HG03558 (cell line): ENCODE data around the gene ABLIM1.

ENCODE experiments used
- ATAC-seq: cut with Tn5 transposase; IDR thresholded peaks from one replicate; pipeline ENCODE4 v1.9.1; 2021; ENCODE audit warnings: moderate number of reproducible peaks; ENCODE audit not compliant: unreplicated experiment; ENCODE audit errors: extremely low read depth

The ABLIM1 gene

DNA sequence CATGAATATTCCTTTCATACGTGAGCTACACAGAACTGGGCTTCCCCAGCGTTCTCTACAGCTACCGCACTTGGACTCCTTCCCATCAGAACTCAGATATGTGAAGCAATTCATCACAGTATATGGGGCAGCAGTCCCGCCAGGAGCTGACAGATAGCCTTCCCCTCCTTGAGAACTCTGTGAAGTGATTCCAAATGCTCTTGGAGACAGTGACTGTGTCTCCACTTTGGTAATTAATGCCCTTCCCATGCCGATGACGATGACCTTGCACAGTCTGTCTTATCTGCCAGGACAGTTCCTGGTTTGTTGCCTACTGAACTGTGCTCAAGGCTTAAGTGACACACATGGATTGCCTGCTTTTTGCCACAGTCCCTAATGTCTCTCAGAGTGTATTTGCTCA is 178.8 kb downstream of the ABLIM1 start:
- no peak for ATAC-seq

DNA sequence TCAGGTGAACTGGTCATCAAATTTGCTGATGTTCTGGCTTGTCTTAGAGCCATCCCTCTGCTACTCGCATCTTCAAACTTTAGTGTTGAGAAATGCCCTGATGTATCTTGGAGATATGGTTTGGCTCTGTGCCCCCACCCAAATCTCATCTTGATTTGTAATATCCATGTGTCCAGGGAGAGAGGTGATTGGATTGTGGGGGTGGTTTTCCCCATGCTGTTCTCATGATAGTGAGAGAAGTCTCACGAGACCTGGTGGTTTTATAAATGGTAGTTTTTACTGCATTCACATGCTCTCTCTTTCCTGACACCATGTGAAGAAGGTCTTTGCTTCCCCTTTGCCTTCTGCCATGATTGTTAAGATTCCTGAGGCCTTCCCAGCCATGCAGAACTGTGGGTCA is 179.8 kb downstream of the ABLIM1 start:
- no peak for ATAC-seq

DNA sequence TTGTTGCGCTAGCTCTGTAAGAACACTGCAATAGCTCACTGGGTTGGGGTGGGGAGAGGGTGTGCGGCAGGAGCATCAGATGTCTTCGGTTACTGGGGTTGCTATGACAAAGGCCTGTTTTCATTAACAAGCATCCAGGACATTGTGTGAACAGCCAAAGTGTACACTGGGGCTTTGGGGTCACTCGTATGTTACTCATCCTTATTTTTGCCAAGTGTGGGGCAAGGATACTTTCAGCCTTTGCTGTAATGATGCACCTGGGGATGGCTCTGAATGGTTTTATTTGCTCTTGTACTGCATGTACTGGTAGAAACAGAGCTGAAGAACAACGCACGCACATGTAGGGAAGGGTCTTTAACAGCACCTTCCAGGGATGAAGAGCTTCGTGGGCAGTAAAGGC is 180.8 kb downstream of the ABLIM1 start:
- no peak for ATAC-seq

DNA sequence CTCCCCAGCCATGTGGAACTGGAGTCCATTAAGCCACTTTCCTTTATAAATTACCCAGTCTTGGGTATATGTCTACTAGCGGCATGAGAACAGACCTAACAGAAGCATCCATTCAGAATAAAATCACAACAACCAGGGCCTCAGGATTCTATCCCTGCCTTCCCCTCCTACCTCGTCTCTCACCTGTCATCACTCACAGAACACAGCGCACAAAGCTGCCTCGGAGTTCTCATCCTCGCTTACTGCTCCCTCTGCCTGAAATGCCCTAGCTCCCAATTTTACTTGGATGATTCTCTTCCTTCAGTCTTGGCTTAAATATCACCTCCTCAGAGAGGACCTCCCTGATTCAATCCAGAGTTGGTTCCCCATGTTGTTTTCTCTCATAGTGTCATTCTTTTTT is 183.1 kb downstream of the ABLIM1 start:
- ATAC-seq: no peak

DNA sequence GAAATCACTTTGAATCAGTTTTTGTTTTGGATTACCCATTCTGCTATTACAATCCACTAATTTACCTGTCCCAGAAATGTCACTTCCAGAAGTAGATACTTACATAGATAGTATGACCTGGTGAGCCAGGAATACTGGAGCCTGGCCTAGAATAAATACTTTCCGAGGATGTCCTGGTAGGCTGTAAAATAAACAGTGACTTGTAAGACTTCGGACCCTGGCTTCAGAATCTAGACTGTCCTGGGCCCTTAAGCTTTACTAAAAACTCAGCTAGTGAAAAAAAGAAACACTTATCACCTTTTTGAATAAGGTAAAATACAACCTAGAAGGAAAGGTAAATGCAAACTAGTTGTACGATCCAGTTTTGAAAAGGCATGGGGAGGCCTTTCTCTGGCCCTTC is 184.3 kb downstream of the ABLIM1 start:
- no peak for ATAC-seq

DNA sequence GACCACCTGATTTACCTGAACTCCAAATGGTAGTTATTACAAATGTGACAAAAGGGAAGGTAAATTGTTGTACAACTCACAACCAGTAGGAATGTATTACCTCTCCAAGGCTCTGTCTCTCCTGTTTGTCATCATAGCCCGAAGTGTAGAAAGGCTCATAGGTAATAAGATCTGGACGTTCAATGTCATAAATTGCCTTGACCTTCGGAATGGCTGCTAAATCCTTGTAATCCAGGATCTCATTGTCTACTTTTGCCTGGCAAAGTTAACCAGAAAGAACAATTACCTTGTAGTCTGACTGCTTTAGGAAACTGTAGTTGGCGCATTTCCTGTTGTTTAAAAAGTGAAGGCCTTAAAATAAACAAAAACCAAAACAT is 185.2 kb downstream of the ABLIM1 start:
- no peak for ATAC-seq

DNA sequence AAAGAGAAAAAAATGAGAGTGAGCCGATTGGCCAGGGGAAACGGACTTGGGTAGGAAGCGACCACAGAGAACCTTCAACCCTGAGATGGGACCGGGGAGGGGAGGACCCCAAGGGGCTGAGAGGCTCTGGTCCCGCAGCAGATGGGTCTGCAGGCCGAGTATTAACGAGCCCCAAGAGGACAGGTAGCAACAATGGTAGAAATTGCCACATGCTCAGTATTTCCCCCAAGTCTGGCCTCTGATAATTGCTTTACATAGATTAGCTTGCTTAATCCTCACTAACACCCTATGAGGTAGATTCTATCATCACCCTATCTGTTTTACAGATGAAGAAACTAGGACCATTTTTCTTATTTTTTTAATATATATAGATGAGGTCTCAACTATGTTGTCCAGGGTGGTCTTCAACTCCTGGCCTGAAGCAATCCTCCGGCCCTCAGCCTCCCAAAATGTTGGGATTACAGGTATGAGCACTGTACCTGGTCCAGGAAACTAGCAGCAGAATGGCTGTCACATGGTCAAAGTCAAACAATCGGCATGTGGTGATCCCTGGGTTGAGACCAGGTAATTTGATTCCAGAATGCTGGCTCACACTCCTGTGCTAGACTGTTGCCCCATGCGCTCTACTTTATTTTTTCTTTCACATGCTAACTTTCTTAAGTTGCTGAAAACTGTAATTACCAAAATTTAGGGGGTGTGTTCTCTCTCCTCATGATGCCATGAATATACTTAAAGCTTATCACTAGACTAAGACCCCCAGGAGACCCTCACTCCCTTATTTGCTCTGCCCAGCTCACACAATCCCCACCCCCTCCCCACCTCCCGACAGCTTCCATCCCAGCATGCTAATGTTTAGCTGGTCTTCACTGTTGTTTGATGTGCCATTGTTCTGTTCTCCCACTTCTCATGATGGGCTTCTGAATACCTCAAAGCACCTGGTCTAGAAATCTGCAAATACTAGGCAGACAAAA is 185.9 kb downstream of the ABLIM1 start:
- no peak for ATAC-seq

DNA sequence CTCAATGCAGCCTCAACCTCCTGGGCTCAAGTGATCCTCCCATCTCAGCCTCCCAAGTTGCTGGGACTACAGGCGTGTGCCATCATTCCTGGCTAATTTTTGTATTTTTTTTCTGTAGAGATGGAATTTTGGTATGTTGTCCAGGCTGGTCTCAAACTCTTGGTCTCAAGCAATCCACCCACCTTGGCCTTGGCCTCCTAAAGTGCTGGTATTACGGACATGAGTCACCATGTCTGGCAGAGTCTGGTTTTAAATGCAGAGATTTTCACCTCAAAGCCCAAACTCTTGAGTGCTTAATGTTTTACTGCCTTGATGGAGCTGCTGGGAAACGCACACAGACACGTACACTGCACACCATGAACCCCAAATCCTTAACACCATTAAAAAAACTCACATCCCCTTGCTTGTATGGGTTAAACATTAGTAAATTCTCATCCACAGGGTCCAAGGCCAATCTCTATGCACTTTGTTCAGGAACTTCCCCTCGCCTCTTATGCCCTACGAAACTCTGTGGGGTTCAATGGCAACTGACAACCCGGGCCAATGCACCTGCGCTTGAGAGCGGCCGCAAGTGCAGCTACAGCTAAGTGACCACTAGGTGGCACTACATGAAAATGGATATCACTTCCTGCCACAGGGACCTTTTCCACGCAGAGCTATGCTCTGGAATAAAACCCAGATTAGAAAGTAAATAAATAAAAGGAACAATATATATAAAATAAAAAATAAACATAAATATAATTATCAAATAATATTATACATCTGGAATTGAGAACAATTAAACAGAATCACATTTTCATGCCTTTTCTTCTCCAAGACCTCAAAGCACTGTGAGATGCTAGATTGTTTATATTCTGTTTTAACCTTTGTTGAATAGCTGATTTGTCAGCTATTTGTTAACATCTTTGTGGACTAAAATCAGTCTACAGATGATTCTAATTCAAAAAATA is 186.8 kb downstream of the ABLIM1 start:
- peak; percentile 88 for ATAC-seq

DNA sequence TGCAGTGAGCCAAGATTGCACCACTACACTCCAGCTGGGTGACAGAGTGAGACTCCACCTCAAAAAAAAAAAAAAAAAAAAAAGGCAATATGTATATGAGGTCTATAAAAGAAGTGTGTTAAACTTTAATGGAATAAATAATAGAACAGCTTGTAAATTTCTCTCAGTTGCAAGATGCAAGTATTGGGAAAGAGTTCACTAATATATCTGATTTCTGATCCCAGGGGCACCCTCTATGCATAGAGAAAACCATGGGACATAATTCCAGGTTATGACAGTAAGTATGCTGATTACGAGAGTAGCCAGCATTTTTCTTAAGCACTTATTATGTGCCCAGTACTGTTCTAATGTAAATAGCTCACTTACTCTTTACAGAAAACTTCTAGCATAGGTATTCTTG is 187.7 kb downstream of the ABLIM1 start:
- no peak for ATAC-seq

DNA sequence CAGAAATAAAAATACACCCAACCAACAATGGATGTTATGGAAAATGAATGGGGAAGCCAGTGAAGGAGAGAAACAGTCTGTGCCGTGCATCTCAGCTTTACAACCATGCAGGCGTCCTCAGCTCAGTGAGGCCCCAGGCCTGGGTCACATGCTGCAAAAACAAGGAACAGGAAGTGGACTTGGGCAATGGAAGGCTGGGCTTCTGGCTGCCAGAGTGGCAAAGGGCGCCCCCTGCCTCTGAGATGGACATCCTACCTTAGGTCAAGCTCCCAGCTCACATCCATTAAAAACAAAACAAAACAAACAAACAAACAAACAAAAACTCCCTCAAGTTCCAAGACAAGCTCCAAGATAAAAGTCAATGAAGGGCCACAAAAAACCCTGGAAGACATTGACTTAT is 199.1 kb downstream of the ABLIM1 start:
- ATAC-seq: no peak

DNA sequence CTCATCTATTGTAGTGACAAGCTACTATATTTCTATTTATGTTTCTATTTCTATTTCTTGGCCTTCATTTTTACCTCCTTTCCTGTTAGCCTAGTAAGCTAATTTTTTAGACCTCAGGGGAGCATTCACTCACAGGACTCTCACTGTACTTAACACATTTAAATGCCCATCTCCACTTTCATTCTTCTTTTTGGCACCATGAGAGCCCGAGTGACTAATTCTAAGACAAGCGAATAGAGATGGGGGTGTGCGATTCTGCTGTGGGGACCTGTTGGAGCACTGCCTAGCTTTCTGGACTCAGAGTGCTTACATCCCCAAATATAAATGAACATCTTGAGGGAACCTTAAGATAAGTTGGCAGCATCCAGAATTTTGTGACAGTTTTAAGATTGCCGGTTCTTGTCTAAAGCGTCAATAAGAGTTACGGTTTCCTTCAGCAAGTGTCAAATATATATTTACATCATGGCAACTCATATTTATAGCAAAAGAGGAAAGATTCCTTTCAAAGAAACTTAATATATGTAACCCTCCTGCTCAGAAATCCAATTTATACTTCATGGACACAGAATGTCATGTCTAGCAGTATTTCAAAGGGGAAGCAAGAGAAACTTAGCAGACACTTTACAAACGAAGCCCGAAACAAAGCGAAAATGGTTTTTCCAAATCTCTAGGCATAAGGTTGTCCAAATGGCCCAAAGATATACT is 199.7 kb downstream of the ABLIM1 start:
- ATAC-seq: no peak

DNA sequence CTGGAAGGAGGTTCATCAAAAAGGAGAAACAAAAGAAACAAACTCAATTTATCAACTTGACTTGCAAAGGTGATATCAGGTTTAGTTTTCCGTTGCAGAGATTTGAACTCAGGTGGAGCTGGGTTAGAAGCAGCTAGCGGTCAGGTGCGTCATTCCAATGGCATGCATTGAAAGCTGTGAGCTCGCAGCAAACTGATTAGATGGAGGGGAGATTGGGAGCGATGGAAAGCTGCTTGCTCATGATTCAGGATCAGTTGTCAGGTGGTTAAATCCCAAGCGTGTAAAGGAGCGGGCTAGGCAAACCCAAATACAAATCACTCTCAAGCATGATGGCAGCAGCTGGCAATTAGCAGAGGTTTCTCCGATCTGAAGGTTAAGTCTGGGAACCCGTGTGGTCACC is 204.5 kb downstream of the ABLIM1 start:
- no peak for ATAC-seq

DNA sequence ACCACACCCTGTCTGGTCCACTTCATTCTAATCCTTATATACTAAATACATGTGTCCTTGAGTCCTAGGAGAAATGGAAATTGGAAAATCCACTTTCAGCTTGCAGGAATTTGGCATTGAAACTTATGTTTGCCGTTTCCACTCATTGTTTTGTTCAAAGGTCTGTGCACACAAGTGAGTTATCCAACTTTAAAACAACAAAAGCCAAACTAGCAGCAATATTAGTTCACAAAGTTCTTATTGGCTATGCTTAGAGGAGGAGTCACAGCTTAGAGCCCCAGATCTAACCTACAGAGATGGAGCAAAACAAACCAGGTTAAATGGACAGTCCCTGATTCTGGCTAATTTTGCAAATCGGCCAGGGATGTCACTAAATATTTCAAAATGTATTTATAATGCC is 209.2 kb downstream of the ABLIM1 start:
- ATAC-seq: no peak

DNA sequence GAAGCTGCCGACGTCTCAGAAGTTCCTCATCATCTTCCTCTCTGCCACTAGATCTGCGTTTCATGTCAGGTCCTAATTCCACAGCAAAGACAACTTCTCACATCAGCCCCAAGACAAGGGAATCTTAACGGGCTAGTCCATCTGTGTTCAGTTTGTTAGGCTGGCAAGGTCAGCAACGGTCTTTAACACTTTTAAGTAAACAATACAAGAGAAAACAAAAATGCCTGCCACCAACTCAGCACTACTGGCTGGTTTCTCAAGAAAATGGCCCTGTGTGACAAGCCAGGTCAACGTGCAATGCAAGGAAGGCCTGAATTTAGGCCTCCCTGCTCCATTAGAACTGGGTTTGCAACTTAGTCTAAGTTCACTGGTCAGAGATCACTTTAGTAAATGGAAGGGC is 212.7 kb downstream of the ABLIM1 start:
- ATAC-seq: no peak

DNA sequence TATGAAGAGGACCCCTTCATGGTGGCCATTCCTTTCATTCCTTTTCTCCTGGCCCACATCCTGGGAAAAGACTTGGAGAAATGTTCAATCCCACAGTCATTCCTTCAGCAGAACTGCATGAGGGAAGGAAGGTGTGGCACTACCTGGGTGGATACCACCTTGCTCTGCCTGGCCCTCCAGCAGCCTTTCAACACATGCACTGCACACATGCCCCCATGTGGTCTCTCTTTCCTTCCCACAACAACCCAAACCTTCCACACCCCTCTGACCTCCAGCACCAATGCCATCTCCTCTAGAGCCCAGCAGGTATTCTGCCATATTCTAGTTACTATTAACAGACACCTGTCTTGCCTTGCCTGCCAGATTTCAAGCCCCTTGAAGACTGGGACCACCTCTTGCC is 213.3 kb downstream of the ABLIM1 start:
- ATAC-seq: no peak

DNA sequence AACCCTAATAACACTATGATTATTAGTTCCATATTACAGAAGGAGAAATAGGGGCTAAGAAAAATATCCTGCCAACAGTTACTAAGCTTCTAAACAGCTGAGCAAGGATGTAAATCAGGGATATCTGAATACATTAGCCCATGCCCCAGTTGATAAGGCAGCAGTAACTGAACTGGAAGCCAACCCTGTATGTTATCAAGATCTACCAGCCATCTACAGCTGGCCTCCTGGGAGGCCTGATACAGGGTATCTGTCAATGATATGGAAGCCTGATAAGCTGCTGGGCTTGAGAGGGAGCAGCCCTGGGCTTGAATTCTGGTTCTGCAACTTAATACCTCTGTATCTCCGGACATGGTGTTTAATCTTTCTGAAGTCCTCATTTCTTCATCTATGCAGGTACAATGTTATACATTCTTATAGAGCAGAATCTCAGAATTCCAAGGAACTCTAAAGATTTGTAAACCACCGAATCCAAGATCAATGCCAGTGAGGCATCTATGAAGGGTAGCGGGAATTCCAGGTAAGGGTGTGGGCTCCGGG is 215.9 kb downstream of the ABLIM1 start:
- ATAC-seq: no peak

DNA sequence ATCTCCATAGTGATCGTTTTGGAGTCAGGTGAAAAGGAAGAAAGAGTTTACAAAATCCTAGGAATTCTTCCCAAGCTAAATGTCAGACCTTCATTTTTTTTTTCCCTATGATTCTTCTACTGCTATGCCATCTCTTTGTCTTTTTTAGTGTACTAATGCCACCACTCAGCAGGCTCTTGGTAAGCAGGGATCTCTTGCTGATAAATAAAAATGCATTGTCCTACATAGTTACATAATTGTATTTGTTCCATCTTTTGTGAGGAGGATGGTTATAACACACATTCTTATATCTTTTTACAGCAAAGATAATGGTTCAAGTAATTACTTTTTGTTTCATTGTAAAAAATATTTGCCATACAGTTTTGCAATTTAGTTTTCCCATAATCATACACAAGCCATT is 217.0 kb downstream of the ABLIM1 start:
- no peak for ATAC-seq

DNA sequence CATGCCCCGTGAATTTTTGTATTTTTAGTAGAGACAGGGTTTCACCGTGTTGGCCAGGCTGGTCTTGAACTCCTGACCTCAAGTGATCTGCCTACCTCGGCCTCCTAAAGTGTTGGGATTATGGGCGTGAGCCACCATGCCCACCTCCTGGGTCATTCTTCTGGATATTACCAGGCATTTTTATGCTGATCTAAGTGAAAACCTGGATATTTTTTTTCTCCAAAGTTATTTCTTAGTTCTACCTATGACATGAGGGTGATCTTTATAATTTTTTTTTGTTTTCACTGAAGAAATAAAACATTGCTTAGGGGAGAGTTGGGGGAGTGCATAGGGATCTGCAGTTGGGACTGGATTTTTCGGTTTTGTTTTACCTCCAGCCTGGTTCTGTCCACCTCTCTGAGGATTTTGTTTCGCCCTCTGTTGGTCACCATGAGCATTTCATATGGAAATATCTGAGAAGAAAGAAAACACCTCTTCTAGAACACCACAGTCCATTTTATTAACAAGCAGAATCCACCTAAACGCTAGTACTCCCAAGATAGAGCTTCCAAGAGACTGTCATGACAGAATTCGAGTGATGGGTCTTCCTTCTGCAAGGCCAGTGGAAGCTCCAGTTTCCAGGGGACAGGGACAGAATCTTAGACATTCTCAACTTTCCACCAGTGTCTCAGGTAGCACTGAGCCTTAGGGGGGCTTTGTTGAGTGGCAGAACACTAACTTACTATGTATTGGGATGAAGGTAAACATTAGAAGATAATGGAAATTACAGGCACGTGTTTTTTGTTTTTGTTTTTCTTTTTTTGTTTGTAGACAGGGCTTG is 220.4 kb downstream of the ABLIM1 start:
- ATAC-seq: no peak

DNA sequence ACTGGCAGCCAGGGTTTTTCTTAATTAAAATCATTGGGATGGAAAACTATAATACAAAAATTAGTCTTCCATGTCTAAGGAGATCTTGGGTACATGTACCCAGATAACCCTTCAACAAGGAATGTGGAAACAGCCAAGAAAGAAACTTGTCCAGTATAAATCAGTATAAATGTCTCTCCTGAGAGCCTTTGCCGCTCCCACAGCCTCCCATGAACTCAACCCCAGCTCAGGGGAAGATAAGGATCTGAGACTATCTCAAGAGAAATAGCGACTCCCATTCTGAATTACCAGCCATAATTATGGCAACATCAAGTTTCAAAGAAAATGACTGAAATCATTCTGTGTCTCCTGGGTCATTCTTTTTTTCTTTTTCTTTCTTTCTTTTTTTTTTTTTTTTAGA is 221.1 kb downstream of the ABLIM1 start:
- ATAC-seq: no peak
